HG02588 (cell line): ENCODE measurements around the gene EIF2S1.
"Not testable (repeated sequence)": the region's sequence is repeated elsewhere in the genome, so short reads cannot be mapped to it uniquely, and the experiment has no call there.

Experiments
- ATAC-seq: cut with Tn5 transposase; IDR thresholded peaks from one replicate; pipeline ENCODE4 v1.9.1; 2021; ENCODE audit warnings: mild to moderate bottlenecking, moderate library complexity; ENCODE audit not compliant: unreplicated experiment

Gene EIF2S1

GRCh38 chr14:67371247-67372148, 11.4 kb downstream of the EIF2S1 start:
- no peak for ATAC-seq

DNA sequence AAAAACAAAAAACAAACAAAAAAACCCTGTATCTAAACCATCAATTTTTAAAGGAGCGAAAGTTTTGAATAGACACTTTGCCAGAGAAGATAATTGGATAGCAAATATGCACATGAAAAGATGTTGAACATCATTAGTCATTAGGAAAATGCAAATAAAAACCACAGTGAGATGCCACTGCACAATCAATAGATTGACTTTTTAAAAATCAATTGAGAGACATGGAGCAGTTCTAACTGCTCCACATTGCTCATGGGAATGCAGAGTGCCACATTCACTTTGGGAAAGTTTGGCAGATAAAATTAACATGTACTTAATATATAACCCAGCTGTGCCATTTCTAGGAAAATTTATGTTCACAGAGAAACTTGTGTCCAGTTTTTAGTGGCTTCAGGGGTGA, 12.7 kb downstream of the EIF2S1 start:
- ATAC-seq = no peak

DNA sequence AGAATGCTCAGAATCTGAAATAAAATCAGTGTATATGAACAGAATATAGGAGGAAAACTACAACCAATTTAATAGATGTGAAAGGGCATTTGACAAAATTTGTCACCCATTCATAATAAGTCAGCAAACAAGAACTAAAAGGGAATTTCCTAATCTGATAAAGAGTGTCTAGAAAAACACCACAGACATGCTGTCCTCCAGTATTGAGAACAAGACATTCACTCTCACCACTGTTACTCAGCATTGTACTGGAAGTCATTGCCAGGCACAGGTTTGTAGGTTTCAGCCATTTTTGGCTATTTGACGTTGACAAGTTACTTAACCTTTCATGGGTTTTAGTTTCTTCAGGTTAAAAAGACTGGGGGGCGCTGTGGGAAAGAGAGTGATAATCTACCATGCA, 13.2 kb downstream of the EIF2S1 start:
- ATAC-seq = peak; percentile 58

GRCh38 chr14:67377916-67378315, 17.8 kb downstream of the EIF2S1 start:
- ATAC-seq = no peak

- ATAC-seq = no peak
Observed at GRCh38 chr14:67385120-67385519, 25.0 kb downstream of the EIF2S1 start.

DNA sequence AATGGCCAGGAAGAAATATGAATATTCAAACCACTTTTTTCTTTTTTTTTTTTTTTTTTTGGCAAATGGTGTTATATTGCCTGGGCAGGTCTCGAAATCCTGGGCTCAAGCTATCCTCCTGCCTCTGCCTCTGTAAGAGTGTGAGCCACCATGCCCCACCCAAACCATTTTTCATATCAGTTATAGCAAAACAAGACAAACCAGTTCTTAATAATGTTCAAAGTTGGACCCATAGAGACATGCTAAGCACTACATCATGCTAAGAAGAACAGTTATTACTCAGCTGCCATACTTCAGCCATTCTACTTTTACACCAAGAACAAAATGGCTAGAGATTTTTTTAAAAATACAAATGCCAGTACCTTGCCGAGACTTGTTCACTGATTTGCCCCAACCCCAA, 25.5 kb downstream of the EIF2S1 start:
- ATAC-seq = no peak

GRCh38 chr14:67387195-67387594, 27.1 kb downstream of the EIF2S1 start:
- no peak for ATAC-seq

DNA sequence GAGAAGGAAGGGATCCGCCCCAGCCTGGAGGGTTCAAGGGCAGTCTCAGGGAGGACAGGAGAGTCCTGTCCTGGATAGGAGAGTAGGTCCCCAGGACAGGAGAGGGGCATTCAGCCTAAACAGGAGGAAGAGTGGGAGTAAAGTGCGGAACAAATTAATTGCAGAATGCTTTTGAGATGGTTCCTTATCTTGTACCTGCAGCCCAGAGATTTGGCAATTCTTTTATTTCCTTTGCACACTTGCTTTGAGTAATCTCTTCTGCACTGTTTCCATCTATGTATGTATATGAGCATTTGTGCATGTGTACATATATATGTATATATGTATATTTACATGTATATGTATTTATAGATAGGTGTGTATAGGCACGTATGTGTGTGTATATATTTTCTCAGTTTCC, 29.1 kb downstream of the EIF2S1 start:
- no peak for ATAC-seq

DNA sequence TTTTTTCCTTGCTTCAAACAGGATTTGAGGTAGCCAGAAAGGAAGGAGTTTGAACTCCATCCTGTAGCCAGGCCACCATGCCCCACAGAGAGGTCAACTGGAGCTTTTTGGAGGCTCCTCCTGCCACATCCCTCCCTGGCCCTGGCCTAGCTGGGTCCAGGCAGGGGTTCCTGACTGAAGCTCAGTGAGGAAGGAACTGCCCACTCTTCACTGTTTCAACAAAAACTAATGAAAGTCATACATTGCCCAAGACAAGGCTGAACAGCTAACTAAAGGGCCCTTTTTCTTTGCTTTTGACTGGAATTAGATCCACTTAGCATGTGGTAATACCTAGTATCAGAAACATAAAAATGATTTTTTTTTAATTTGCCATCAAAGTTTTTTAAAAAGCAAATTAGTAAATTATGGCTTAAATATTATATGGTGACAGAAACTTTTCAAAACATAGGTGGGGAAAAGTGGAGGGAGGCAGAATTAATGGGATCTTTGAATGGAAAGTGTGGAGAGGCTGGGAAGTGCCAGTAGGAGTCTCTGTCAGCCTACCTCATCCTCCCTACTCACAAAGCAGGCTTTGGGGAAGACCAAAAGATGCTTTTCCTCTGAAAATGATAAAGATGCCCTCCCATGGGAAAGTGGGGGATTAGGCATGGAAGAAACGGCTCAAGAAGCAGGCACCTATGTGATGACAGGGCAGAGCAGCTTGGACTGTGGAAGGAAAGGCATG, 29.8 kb downstream of the EIF2S1 start:
- ATAC-seq = no peak

GRCh38 chr14:67391268-67391667, 31.1 kb downstream of the EIF2S1 start:
- ATAC-seq = no peak

GRCh38 chr14:67392123-67392522, 32.0 kb downstream of the EIF2S1 start:
- ATAC-seq = no peak

DNA sequence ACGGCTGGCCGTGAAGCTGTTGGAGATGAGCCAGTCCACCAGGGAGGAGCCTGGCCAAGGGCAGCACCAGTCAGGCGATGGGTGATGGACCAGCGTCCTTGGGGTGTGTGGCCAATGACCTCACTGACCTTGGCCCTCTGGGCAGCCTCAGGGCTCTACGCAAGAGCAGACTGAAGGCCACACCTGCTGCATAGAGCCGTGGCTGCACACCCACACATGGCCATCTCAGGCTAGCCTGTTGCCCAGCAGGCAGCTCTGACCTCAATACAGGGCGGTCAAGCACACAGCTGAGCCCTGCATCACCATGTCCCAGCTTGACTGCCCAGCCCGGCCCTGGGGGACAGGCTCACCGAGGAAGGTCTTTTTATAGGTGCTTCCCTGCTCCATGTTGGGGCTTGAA, 32.7 kb downstream of the EIF2S1 start:
- ATAC-seq = no peak

GRCh38 chr14:67393689-67394088, 33.6 kb downstream of the EIF2S1 start:
- ATAC-seq = no peak

- ATAC-seq = no peak
Observed at GRCh38 chr14:67395086-67395875, 35.2 kb downstream of the EIF2S1 start.

GRCh38 chr14:67395876-67396189, 35.7 kb downstream of the EIF2S1 start:
- no peak for ATAC-seq

DNA sequence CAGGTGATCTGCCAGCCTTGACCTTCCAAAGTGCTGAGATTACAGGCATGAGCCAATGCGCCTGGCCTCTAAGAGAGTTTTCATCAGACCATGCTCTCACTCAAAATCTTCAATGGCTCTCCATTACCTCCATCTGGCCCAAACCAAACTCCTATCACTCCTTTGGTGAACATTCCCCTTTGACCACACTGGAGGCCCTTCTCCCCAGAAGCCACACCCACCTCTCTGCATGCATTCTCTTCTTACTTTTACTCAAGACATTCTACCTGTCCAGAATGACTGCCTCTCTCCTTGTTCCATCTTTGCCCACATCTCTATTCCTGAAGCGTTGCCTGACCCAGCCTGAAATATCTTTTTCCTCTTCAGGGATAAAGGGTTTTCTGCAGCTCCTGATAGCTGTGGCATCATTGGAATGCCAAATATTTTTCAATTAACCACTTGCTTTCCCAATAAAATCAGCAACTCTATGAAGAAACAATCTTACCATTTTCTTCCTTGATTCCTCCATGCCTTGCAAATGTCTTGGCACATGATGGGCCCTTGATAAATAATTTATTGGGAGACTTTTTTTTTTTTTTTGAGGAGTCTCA, 36.3 kb downstream of the EIF2S1 start:
- ATAC-seq = no peak

- ATAC-seq = no peak
Observed at GRCh38 chr14:67397536-67397935, 37.4 kb downstream of the EIF2S1 start.

DNA sequence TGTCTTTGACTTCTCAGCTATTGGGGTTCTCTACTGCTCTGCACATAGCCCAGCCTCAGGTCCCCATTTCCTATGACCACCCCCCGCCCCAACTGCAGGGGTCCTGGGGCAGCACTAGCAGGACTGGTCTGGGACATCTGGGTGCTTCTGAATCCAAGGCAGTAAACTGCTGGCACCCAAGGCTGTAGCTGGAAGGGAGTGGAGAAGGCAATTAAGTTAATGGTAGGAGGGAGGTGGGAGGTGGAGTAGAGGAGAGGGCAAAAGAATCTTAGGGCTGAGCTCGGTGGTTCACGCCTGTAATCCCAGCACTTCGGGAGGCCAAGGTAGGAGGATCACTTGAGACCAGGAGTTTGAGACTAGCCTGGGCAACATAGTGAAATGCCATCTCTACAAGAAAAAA, 40.3 kb downstream of the EIF2S1 start:
- ATAC-seq = no peak

DNA sequence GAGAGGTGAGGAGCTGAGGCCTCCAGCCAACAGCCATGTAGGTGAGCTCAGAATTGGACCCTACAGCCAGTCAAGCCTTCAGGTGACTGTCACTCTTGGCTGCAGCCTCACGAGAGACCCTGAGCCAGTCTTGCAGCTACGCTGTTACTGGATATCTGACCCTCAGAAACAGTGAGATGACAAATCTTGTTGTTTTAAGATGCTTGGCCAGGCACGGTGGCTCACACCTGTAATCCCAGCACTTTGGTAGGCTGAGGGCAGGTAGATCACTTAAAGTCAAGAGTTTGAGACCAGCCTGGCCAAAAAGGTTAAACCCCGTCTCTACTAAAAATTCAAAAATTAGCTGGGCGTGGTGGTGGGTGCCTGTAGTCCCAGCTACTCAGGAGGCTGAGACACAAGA, 45.6 kb downstream of the EIF2S1 start:
- no peak for ATAC-seq

DNA sequence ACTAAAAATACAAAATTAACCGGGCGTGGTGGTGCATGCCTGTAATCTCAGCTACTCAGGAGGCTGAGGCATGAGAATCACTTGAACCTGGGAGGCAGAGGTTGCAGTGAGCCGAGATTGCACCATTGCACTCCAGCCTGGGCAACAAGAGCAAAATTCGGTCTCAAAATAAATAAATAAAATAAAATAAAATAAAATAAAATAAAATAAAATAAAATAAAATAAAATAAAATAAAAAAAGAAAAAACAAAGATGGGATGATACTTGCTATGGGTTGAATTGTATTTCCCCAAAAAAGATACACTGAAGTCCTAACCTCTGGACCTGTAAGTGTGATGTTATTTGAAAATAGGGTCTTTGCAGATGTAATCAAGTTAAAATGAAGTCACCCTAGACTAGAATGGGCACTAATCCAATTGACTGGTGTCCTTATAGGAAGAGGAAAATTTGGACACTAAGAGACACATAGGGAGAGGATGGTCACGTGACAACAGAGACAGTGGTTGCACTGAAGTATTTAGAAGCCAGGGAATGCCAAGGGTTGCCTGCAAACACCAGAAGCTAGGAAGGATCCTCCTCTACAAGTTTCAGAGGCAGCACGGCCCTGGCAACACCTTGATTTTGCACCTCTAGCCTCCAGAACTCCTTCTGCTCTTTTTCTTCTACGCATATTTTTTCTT, 48.1 kb downstream of the EIF2S1 start:
- ATAC-seq = not testable (repeated sequence)

- no peak for ATAC-seq
Observed at GRCh38 chr14:67409461-67409860, 49.3 kb downstream of the EIF2S1 start.
